ENCODE data around the gene LSM14B. TPM values are rescaled to one million over a fixed set of nuclear protein-coding genes. Genes with fewer than 3 reads are reported as not detected.

LSM14B gene
- total and polyA plus RNA-seq, 4 donors, result 16.4 to 41.7 (median 27.8) TPM

DNA sequence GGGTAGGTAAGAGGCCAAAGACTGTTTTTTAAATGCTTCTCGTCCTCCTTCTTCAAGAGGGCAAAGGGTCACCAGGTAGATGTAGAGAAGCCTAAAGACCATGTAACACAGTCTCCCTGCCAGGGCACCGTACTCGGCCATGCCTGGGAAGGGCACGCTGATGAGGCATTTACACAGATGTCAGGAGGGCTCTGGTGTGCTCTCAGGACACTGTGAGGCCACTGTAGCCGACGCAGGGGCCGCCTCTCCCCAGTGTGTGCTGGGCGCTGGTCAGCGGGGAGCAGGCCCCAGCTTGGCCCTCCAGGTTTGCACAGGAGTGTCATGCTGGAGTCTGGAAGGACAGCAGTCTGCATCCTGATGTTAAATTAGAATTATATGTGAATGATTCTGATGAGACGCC is 53.4 kb downstream of the LSM14B start:
- ATAC-seq (ENCODE audit: insufficient read depth, low FRiP score), result no peak
- Histone ChIP-seq H3K27me3 (ENCODE audit: control insufficient read depth in 3 of 3, insufficient read depth in 3 of 3, low read length in 2 of 3) (no peaks in the 10 kb centered on the region), H3K36me3 (ENCODE audit: control insufficient read depth in 4 of 4, insufficient read depth in 4 of 4, low read length in 4 of 4) (peaks cover 4 to 38% (median 9%) of the 10 kb centered on the region in 4 donors), H3K4me1 (ENCODE audit: control insufficient read depth in 5 of 5, insufficient read depth in 5 of 5, low read length in 5 of 5) (no peaks in the 10 kb centered on the region), H3K9me3 (ENCODE audit: control insufficient read depth in 4 of 4, insufficient read depth in 3 of 4, low read length in 3 of 4) (no peaks in the 10 kb centered on the region), H3K9ac (ENCODE audit: insufficient read depth in 1 of 2, low read length in 2 of 2) (no peak overlapping the region), H3K4me3 (no peak overlapping the region), H3K27ac (ENCODE audit: low read depth in 1 of 2, low read length in 1 of 2) (no peak overlapping the region)
- no peak for DNase-seq
- TF ChIP-seq, protein P1, sequence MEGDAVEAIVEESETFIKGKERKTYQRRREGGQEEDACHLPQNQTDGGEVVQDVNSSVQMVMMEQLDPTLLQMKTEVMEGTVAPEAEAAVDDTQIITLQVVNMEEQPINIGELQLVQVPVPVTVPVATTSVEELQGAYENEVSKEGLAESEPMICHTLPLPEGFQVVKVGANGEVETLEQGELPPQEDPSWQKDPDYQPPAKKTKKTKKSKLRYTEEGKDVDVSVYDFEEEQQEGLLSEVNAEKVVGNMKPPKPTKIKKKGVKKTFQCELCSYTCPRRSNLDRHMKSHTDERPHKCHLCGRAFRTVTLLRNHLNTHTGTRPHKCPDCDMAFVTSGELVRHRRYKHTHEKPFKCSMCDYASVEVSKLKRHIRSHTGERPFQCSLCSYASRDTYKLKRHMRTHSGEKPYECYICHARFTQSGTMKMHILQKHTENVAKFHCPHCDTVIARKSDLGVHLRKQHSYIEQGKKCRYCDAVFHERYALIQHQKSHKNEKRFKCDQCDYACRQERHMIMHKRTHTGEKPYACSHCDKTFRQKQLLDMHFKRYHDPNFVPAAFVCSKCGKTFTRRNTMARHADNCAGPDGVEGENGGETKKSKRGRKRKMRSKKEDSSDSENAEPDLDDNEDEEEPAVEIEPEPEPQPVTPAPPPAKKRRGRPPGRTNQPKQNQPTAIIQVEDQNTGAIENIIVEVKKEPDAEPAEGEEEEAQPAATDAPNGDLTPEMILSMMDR (IDR thresholded peaks at IDR 0.05; ENCODE audit: control extremely low read depth, extremely low read depth), result no peak
- WGBS, 2 donors, result 95 to 97% methylated on average over 10 of the region's 10 CpGs

DNA sequence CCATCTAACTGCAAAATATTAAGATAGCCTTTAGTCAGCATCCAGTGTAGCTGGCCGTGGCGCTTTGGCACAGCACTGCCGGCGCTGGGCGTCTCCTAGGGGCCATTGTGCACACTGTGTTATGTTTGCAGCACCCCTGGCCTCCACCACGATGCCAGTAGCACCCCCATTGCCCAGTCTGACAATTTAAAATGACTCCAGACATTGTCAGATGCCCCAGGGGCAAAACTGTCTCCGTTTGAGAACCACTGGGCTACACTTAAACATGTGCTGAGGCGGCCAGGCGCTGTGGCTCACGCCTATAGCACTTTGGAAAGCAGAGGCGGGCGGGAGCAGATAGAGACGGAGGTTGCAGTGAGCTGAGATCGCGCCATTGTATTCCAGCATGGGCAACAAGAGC is 54.6 kb downstream of the LSM14B start:
- ATAC-seq (ENCODE audit: insufficient read depth, low FRiP score), result no peak
- no peak for DNase-seq
- H3K36me3 ChIP-seq (ENCODE audit: control insufficient read depth in 4 of 4, insufficient read depth in 4 of 4, low read length in 4 of 4), result peaks cover 4 to 38% (median 11%) of the 10 kb centered on the region in 4 donors
- TF ChIP-seq, protein P1 (IDR thresholded peaks at IDR 0.05; ENCODE audit: control extremely low read depth, extremely low read depth), result no peak
- H3K4me3 ChIP-seq, result no peak overlapping the region
- H3K4me1 ChIP-seq (ENCODE audit: control insufficient read depth in 5 of 5, insufficient read depth in 5 of 5, low read length in 5 of 5), result peaks cover 0 to 3% (median 0%) of the 10 kb centered on the region in 5 donors
- H3K27ac ChIP-seq (ENCODE audit: low read depth in 1 of 2, low read length in 1 of 2), result no peak overlapping the region
- 94 to 95% methylated on average over 15 of the region's 15 CpGs for WGBS, 2 donors
- no peaks in the 10 kb centered on the region for H3K27me3 ChIP-seq (ENCODE audit: control insufficient read depth in 3 of 3, insufficient read depth in 3 of 3, low read length in 2 of 3)
- no peak overlapping the region for H3K9ac ChIP-seq (ENCODE audit: insufficient read depth in 1 of 2, low read length in 2 of 2)
- H3K9me3 ChIP-seq (ENCODE audit: control insufficient read depth in 4 of 4, insufficient read depth in 3 of 4, low read length in 3 of 4), result no peaks in the 10 kb centered on the region

DNA sequence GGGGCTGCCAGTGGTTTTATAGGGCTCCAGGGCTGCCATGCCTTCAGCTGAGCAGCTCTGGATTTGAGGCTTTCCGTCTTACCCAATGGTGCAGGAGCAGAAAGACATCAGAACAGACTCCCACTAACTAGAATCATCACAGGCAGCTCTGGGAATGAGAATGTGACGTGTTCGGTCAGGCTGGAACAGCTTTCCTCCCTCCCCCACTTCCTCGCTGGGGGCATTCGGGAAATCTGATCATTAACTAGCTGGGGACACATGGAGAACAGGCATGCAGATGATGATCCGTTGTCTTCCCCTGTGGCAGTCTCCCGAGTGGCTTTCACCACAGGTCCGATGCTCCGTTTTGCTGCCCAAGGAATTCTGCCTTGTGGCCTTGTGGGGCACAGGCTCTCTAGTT is 55.0 kb downstream of the LSM14B start:
- Histone ChIP-seq H3K36me3 (ENCODE audit: control insufficient read depth in 4 of 4, insufficient read depth in 4 of 4, low read length in 4 of 4) (peaks cover 4 to 38% (median 11%) of the 10 kb centered on the region in 4 donors), H3K4me1 (ENCODE audit: control insufficient read depth in 5 of 5, insufficient read depth in 5 of 5, low read length in 5 of 5) (peaks cover 0 to 7% (median 0%) of the 10 kb centered on the region in 5 donors), H3K27ac (ENCODE audit: low read depth in 1 of 2, low read length in 1 of 2) (no peak overlapping the region), H3K9me3 (ENCODE audit: control insufficient read depth in 4 of 4, insufficient read depth in 3 of 4, low read length in 3 of 4) (no peaks in the 10 kb centered on the region), H3K4me3 (no peak overlapping the region), H3K9ac (ENCODE audit: insufficient read depth in 1 of 2, low read length in 2 of 2) (no peak overlapping the region), H3K27me3 (ENCODE audit: control insufficient read depth in 3 of 3, insufficient read depth in 3 of 3, low read length in 2 of 3) (no peaks in the 10 kb centered on the region)
- TF ChIP-seq, protein P1 (IDR thresholded peaks at IDR 0.05; ENCODE audit: control extremely low read depth, extremely low read depth), result no peak
- no peak for ATAC-seq (ENCODE audit: insufficient read depth, low FRiP score)
- WGBS, 2 donors, result 93 to 95% methylated on average over 9 of the region's 9 CpGs
- no peak for DNase-seq

Measured in lung (tissue), 12 donors.